GM12892 (cell line): ENCODE data around the gene ZSCAN4.

Experiments used
- DNase-seq: peaks from one replicate; pipeline ENCODE4 v3.0.0; 2011; ENCODE audit not compliant: insufficient read length
- FAIRE-seq: peaks from 2 replicates; lab custom pipeline; 2011; peaks lifted over from hg19 to GRCh38; lab: Jason Lieb, UNC
- POLR2A ChIP-seq: IDR thresholded peaks from 2 replicates; pipeline ENCODE4 v1.6.1; 2011; ENCODE audit warnings: low read depth, low read length, control low read depth
- POLR2AphosphoS5 ChIP-seq: IDR thresholded peaks from 2 replicates; pipeline ENCODE4 v1.6.1; 2011; ENCODE audit warnings: low read depth, low read length, control low read depth
- TAF1 ChIP-seq: IDR thresholded peaks from 2 replicates; pipeline ENCODE4 v1.6.1; 2011; ENCODE audit warnings: low read depth, mild to moderate bottlenecking, control low read depth, low read length, borderline replicate concordance

The ZSCAN4 gene

GRCh38 chr19:57687363-57688010 is 18.8 kb downstream of the ZSCAN4 start:
- no peak for DNase-seq
- TF ChIP-seq POLR2AphosphoS5 (no peak), POLR2A (no peak), TAF1 (no peak)
- no peak for FAIRE-seq

- no peak for FAIRE-seq
- TF ChIP-seq TAF1, result no peak
- no peak for TF ChIP-seq POLR2AphosphoS5
- TF ChIP-seq POLR2A, result no peak
- no peak for DNase-seq
These were observed 19.5 kb downstream of the ZSCAN4 start for GRCh38 chr19:57688011-57688763.

GRCh38 chr19:57689750-57690149 is 21.0 kb downstream of the ZSCAN4 start:
- no peak for DNase-seq
- TF ChIP-seq POLR2A, result no peak
- TF ChIP-seq POLR2AphosphoS5, result no peak
- TF ChIP-seq TAF1, result no peak
- no peak for FAIRE-seq

GRCh38 chr19:57701625-57702024 is 32.9 kb downstream of the ZSCAN4 start:
- FAIRE-seq (no peak), DNase-seq (no peak)
- TF ChIP-seq POLR2A (no peak), TAF1 (no peak), POLR2AphosphoS5 (no peak)

GRCh38 chr19:57706346-57706745 is 37.6 kb downstream of the ZSCAN4 start:
- TF ChIP-seq POLR2A, result no peak
- TF ChIP-seq POLR2AphosphoS5, result no peak
- no peak for TF ChIP-seq TAF1
- DNase-seq (no peak), FAIRE-seq (no peak)

GRCh38 chr19:57708641-57709361 is 40.1 kb downstream of the ZSCAN4 start, which contains the start of gene ZNF154:
Gene ZNF154, minus strand, starts transcription at chr19:57709204. Its CDS starts 233 bp downstream, at chr19:57708971.
- FAIRE-seq (no peak), DNase-seq (peak; percentile 36)
- TF ChIP-seq TAF1 (0 out of 2 replicates have a peak, but pooled peaks have one; percentile 12), POLR2AphosphoS5 (no peak)

GRCh38 chr19:57709616-57710015 is 40.9 kb downstream of the ZSCAN4 start:
- DNase-seq, result no peak
- TF ChIP-seq POLR2AphosphoS5, result no peak
- TF ChIP-seq POLR2A, result no peak
- no peak for TF ChIP-seq TAF1
- FAIRE-seq, result no peak

- FAIRE-seq (no peak), DNase-seq (no peak)
- TF ChIP-seq POLR2A (no peak), POLR2AphosphoS5 (no peak), TAF1 (no peak)
These were observed 43.5 kb downstream of the ZSCAN4 start for GRCh38 chr19:57712222-57712621.

GRCh38 chr19:57719424-57719823 is 50.7 kb downstream of the ZSCAN4 start:
- FAIRE-seq (no peak), DNase-seq (no peak)
- TF ChIP-seq TAF1 (no peak), POLR2AphosphoS5 (no peak), POLR2A (no peak)

- TF ChIP-seq POLR2AphosphoS5 (no peak), POLR2A (no peak), TAF1 (no peak)
- DNase-seq (no peak), FAIRE-seq (no peak)
These were observed 51.3 kb downstream of the ZSCAN4 start for GRCh38 chr19:57719901-57720519.

GRCh38 chr19:57720878-57721277 is 52.1 kb downstream of the ZSCAN4 start:
- no peak for DNase-seq
- no peak for FAIRE-seq
- TF ChIP-seq POLR2AphosphoS5 (no peak), TAF1 (no peak), POLR2A (no peak)
